WERI-Rb-1 (cell line): Measurements from ENCODE around the gene IGFL1.
"Not testable (repeated sequence)": the region's sequence is repeated elsewhere in the genome, so short reads cannot be mapped to it uniquely, and the experiment has no call there.

Experiments used
- DNase-seq: peaks from one replicate; pipeline ENCODE4 v3.0.0-alpha.2; 2020
- H3K27ac ChIP-seq: fragments of 250-450 bp; sonication (Bioruptor Pico); 2 replicates; pipeline ENCODE4 v1.5.1; 2020; ENCODE audit warnings: mild to moderate bottlenecking, moderate library complexity
- H3K27me3 ChIP-seq: fragments of 250-450 bp; sonication (Bioruptor Pico); 2 replicates; pipeline ENCODE4 v1.5.1; 2021; ENCODE audit warnings: mild to moderate bottlenecking, low read depth, moderate library complexity; ENCODE audit not compliant: insufficient read depth, severe bottlenecking
- H3K36me3 ChIP-seq: fragments of 250-450 bp; sonication (Bioruptor Pico); 2 replicates; pipeline ENCODE4 v1.5.1; 2020; ENCODE audit warnings: mild to moderate bottlenecking, moderate library complexity
- H3K4me3 ChIP-seq: 2 replicates; pipeline ENCODE4 v1.5.1; 2011; ENCODE audit warnings: low read depth, mild to moderate bottlenecking, control low read depth, low read length
- H3K9me3 ChIP-seq: fragments of 250-450 bp; sonication (Bioruptor Pico); 2 replicates; pipeline ENCODE4 v1.5.1; 2021; ENCODE audit warnings: mild to moderate bottlenecking, moderate library complexity; ENCODE audit not compliant: severe bottlenecking
- CTCF ChIP-seq: IDR thresholded peaks from 2 replicates; pipeline ENCODE4 v1.5.1; 2011; ENCODE audit warnings: low read depth, mild to moderate bottlenecking, control low read depth, inconsistent platforms, low read length

The IGFL1 gene

GRCh38 chr19:46218160-46218559 lies 11.4 kb upstream of the IGFL1 start:
- Histone ChIP-seq H3K27me3 (no peaks in the 10 kb centered on the region), H3K4me3 (no peak overlapping the region), H3K36me3 (no peaks in the 10 kb centered on the region), H3K27ac (no peak overlapping the region), H3K9me3 (peaks cover 2% of the 10 kb centered on the region)
- no peak for DNase-seq
- no peak for TF ChIP-seq CTCF

- H3K27me3 ChIP-seq = no peaks in the 10 kb centered on the region
- H3K27ac ChIP-seq = no peak overlapping the region
- no peak for TF ChIP-seq CTCF
- DNase-seq = no peak
- H3K9me3 ChIP-seq = peaks cover 2% of the 10 kb centered on the region
- H3K36me3 ChIP-seq = no peaks in the 10 kb centered on the region
- no peak overlapping the region for H3K4me3 ChIP-seq
Observed at GRCh38 chr19:46220038-46220615, 9.4 kb upstream of the IGFL1 start.

GRCh38 chr19:46221152-46221551 lies 8.4 kb upstream of the IGFL1 start:
- Histone ChIP-seq H3K27me3 (no peaks in the 10 kb centered on the region), H3K9me3 (peaks cover 2% of the 10 kb centered on the region), H3K4me3 (no peak overlapping the region), H3K36me3 (no peaks in the 10 kb centered on the region), H3K27ac (no peak overlapping the region)
- TF ChIP-seq CTCF = no peak
- DNase-seq = no peak

GRCh38 chr19:46221981-46222610 lies 7.4 kb upstream of the IGFL1 start:
- Histone ChIP-seq H3K9me3 (no peaks in the 10 kb centered on the region), H3K27ac (no peak overlapping the region), H3K4me3 (no peak overlapping the region), H3K36me3 (no peaks in the 10 kb centered on the region), H3K27me3 (no peaks in the 10 kb centered on the region)
- no peak for DNase-seq
- TF ChIP-seq CTCF = no peak

- H3K27ac ChIP-seq, H3K27me3 ChIP-seq, H3K9me3 ChIP-seq, DNase-seq, H3K36me3 ChIP-seq, H3K4me3 ChIP-seq: not testable (repeated sequence)
Observed at GRCh38 chr19:46223787-46224186, 5.8 kb upstream of the IGFL1 start.

GRCh38 chr19:46224773-46225172 lies 4.8 kb upstream of the IGFL1 start:
- no peaks in the 10 kb centered on the region for H3K36me3 ChIP-seq
- no peaks in the 10 kb centered on the region for H3K27me3 ChIP-seq
- no peak for TF ChIP-seq CTCF
- no peak overlapping the region for H3K4me3 ChIP-seq
- no peaks in the 10 kb centered on the region for H3K9me3 ChIP-seq
- DNase-seq = no peak
- no peak overlapping the region for H3K27ac ChIP-seq
